GM12874 (cell line): Measurements from ENCODE around the gene NDN.

Experiments used
- TF ChIP-seq, protein P1 (sequence below): IDR thresholded peaks from 2 replicates; pipeline ENCODE4 v1.5.1; 2011; ENCODE audit warnings: low read depth, mild to moderate bottlenecking, control low read depth, low read length, moderate library complexity; ENCODE audit not compliant: insufficient read depth

The NDN gene

DNA sequence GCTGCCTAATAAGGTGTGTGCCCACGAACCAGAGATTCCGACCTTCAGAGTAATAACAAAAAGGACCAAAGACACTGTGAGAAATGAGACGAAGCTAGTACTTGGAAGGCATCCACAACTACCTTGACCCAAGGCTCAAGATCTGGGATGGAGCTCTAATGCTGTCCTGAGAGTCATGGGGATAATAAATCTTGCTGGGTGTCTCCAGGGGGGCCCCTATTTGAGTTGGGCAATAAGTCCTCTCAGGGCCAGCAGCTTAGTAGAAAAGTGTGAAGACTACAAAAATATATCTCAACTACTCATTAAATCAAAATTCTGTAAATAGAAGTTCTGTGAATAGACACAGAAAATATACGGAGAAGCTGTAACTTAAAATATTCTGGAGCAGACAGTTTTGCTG is 2.9 kb upstream of the NDN start:
- TF ChIP-seq, protein P1, sequence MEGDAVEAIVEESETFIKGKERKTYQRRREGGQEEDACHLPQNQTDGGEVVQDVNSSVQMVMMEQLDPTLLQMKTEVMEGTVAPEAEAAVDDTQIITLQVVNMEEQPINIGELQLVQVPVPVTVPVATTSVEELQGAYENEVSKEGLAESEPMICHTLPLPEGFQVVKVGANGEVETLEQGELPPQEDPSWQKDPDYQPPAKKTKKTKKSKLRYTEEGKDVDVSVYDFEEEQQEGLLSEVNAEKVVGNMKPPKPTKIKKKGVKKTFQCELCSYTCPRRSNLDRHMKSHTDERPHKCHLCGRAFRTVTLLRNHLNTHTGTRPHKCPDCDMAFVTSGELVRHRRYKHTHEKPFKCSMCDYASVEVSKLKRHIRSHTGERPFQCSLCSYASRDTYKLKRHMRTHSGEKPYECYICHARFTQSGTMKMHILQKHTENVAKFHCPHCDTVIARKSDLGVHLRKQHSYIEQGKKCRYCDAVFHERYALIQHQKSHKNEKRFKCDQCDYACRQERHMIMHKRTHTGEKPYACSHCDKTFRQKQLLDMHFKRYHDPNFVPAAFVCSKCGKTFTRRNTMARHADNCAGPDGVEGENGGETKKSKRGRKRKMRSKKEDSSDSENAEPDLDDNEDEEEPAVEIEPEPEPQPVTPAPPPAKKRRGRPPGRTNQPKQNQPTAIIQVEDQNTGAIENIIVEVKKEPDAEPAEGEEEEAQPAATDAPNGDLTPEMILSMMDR: no peak

DNA sequence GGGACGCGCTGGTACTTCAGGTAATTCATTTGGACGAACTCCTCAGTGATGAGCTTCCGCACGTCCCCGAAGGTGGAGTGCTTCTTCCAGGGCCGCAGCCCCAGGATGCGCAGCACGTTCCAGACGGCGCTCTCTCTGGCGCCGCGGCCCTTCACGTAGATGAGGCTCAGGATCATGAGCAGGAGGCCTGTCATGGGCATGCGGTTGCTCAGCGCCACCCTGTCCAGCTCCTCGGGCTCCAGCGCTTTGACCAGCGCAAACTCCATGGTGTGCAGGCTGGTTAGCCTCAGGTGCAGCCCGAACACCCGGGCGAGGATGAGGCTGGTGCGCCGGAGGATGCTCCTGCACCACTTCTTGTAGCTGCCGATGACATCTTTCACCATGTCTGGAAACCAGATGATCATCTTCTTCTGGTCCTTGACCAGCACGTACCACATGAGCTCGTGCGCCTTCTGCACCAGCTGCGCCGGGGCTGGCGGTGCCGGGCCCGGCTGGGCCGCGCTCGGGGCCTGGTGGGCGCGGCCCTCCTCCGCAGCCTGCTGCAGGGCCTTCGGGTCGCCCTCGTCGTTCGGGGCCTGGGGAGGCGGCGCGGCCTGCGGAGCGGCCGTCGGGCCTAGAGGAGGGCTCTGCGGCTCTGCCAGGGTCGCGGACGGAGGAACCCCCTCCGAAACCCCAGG is 501 bp downstream of the NDN start:
- TF ChIP-seq, protein P1: no peak

DNA sequence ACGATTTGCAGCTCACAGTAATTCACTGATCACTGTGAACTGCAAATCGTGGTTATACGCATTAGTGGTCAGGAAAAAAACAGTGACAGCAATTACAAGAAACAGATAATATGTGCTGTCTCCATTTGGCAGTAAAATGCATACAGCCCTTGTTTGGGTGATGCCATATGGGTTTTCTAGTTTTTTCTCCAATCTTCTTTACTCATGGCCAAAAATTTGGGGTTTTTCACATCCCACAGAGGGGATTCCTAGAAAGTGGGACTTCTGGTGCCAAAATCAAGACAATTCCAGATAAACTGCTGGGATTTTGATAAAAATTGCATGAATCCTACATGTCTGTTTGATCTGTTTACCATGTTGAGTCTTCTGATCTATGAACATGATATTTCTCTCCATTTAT is 15.6 kb downstream of the NDN start:
- TF ChIP-seq, protein P1: no peak

DNA sequence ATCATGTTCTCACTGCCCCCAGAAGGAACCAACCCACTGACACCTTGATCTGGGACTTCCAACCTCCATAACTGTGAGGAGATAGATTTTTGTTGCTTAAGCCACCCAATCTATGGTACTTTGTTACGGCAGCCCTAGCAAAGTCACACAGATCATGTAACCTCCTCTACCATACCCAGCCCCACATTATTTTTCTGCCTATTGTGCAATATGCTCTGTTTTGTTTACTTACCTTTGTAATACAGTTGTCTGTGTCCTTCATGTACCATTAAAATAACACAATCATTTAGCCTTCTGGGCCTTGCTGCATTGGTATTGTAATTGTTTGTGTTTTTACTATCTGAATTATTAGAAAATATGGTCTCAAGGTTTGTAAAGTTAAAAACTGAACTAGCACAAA is 16.1 kb downstream of the NDN start:
- TF ChIP-seq, protein P1: no peak

DNA sequence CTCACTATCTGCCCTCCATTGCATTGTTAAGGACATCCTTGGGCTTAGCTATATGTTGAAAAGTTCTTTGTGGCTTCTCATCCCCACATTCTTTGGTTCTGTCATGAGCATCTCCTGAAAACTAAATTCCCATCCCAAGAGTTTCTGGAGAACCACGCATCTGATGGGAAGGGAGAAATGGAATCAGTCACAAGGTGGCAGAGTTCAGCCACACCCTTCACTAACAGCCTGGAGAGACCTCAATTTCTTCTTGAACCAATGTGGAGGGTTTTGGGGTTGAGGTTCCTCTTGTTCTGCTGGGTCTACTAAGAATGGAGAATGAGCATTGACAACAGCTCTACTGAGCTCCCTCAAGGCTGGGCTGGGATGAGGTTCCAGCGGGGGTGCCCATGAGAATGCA is 23.9 kb downstream of the NDN start:
- TF ChIP-seq, protein P1: no peak

DNA sequence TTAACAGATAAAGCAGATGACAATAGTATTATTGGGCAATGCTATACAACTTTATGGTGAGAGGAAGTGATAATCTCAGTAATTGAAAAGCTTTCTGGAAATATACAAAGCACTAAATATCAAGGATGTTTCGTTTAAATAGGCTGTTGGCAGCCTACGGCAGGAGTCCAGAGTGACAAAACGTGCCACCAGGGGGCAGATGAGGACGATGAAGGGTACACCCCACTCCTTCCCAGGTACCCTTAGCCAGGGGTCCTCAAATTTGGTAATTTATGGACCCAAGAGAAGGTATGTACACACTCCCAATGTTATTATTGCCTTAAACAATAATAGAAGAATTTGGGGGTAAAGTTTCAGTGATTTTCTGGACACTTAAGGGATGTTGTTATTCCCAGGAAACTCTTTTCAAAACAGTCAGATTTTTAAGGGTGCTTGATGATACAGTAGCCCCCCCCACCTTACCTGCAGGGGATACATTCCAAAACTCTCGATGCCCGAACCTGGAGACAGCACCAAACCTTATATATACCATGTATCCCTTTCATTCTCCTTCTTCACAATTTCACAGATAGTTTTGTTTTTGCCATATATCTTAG is 38.1 kb downstream of the NDN start:
- TF ChIP-seq, protein P1: 0 out of 2 replicates have a peak, but pooled peaks have one; percentile 17

DNA sequence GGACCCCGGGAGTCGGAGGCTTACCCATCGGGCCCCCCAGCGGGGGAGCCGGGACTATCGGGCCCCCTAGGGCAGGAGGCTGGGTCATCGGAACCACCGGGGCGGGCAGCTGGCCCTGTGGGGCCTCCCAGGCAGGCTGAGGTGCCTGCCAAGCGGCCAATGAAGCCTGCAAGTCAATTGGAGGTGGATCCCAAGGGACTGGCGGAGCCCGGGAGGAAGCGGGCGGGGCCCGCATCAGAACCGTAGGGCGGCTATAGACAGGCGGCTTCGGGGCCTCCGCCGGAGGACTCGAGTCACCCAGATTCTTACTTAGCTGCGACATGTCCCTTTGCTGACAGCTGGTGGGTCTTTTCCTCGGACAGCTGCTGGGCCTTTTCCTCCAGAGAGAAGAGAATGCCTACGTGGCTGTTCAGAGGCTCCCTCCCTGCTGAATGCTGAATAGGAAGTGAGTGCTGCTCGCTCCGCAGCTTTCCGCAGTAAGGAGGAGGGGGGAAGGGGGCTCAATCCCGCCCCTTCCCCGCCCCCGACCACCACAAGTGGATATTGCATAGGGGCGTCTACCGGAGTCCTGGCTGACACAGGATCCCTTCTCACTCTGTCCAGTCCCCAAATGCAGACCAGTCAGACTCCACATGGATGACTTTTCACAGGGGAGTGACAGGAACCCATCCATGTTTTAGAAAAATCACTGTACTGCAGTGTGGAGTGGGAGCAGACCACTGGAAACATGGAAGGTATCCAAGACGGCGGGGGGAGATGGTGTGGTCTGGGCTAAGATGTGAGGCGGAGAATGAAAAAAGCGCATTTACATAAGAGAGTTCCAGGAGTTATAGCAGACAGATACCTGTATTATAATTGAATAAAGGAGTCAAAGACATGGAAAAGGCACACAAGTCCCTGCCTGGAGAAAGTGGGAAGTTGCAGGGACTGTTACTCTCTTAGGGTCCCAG is 39.4 kb downstream of the NDN start, which contains the start of gene MAGEL2:
MAGEL2 (minus strand) TSS at position 447 of the 950 bp plus-strand sequence; CDS start at position 322, 125 bp downstream.
- TF ChIP-seq, protein P1: no peak
